ENCODE data around the gene ADAMTS4.

Gene ADAMTS4

DNA sequence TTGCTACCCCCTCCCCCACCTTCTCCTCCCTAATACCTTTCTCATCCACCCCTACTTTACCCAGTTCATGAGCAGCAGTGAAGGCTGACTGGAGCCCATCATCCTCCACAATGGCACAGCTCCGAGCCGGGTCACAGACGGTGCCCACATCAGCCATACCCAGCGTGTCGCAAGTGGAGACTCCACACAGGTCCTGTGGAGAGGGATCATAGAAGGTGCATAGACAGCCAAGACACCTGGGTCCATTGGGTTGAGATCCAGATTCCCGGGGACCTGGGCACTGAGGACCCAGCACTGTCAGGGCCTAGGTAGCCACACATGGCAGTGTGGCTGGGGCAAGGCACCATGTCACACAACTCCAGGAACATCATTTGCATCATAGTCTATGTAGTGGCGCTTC is 2.7 kb downstream of the ADAMTS4 start:
- DNase-seq, result no peak

GRCh38 chr1:161195171-161195570 is 3.7 kb downstream of the ADAMTS4 start:
- DNase-seq, result no peak

GRCh38 chr1:161193561-161194235 is 5.2 kb downstream of the ADAMTS4 start:
- DNase-seq, result no peak

- DNase-seq, result peak; percentile 73
Measured at GRCh38 chr1:161192476-161193465, 6.1 kb downstream of the ADAMTS4 start.

DNA sequence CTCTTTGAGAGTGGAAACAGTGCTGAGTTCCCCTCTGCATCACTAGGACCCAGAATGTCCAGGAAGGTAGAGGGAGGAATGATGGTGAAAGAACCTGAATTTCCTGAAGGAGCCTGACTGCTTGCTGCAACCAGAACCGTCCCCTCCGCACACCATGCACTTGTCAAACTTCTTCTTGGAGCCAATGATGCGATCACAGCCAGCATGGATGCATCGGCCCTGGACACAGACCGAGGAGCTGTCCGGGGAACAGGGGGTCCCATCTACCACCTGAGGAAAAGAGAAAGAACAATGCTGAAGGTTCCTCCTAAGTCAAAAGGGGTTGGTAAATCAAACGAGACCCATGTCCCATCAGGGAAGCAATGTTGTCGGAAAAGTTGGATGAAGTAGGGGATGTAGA is 6.9 kb downstream of the ADAMTS4 start:
- no peak for DNase-seq

GRCh38 chr1:161190962-161191521 is 7.8 kb downstream of the ADAMTS4 start:
- no peak for DNase-seq

DNA sequence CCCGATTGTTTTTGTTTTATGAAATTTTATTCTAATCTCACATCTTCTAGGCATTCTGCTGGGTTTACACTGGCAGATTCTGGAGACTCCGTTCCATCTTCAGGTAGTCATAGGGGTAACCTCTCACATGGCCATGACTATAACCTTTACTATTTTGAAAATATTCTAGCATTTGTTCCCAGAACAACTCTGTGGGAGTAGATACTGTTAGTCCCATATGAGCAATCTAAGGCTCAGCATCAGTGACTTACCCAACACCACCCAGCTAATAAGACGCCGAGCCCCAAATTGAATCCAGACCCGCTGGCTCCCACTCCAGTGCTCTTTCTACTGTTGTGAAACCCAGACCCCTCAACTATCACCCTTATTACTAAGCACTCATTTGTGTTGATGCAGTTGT is 9.8 kb downstream of the ADAMTS4 start:
- DNase-seq, result no peak

- no peak for DNase-seq
Measured at GRCh38 chr1:161188381-161188780, 10.5 kb downstream of the ADAMTS4 start.

DNA sequence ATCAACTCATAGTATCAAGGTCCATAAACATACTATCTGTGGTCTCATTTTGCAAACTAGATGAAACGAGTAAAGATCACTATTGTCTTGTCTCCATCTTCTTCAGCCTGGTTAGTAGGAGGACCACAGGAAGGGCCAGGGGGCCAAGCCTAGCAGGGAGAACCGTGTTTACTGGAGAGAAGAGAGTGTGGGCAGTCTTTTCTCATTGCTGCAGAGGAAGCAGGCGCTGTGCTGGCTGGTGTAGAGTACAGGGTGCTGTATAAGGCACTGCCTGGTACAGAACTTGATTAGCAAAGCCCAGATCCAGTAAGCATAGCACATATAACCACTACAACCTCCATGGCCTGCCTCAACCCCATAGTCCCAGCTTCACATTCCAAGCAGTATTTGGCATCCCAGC is 11.5 kb downstream of the ADAMTS4 start:
- DNase-seq, result no peak

GRCh38 chr1:161185732-161186311 is 13.0 kb downstream of the ADAMTS4 start:
- no peak for DNase-seq

GRCh38 chr1:161185282-161185682 is 13.6 kb downstream of the ADAMTS4 start:
- peak; percentile 66 for DNase-seq

DNA sequence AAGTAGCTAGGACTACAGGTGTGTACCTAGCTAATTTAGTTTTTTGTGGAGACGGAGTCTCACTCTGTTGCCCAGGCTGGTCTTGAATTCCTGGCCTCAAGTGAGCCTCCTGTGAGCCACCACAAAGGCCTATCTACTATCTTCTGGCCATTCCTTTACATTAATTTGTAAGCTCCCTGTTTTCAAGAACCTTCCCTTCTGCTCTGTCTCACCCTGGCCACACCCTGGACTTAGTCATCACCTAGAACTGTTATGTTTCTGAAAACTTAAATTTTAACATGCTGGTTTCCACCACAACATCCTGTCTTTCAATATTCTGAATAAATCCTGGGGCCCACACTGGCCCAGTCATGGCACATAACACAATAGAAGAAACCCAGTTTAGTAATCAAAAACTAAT is 16.6 kb downstream of the ADAMTS4 start:
- peak; percentile 79 for DNase-seq

DNA sequence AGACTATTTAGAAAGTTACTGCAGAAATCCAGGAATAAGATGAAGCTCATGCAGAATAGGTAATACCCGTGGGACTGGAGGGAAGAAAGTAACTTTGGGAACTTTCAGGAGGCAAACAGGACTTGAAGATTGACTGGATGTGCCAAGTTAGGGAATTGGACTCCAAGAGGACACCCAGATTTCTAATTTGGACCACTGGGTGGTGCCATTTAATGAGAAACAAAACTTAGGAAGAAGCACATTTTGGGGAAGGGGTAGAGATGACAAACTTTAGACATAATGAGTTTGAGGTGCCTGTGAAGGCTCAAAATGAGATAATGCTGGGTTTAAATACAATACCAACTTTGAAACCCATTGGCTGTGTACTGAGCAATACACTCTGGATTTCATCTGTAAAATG is 18.2 kb downstream of the ADAMTS4 start:
- DNase-seq, result peak; percentile 22

- DNase-seq, result no peak
Measured at GRCh38 chr1:161179698-161180097, 19.2 kb downstream of the ADAMTS4 start.

GRCh38 chr1:161177936-161178244 is 21.0 kb downstream of the ADAMTS4 start:
- DNase-seq, result no peak

DNA sequence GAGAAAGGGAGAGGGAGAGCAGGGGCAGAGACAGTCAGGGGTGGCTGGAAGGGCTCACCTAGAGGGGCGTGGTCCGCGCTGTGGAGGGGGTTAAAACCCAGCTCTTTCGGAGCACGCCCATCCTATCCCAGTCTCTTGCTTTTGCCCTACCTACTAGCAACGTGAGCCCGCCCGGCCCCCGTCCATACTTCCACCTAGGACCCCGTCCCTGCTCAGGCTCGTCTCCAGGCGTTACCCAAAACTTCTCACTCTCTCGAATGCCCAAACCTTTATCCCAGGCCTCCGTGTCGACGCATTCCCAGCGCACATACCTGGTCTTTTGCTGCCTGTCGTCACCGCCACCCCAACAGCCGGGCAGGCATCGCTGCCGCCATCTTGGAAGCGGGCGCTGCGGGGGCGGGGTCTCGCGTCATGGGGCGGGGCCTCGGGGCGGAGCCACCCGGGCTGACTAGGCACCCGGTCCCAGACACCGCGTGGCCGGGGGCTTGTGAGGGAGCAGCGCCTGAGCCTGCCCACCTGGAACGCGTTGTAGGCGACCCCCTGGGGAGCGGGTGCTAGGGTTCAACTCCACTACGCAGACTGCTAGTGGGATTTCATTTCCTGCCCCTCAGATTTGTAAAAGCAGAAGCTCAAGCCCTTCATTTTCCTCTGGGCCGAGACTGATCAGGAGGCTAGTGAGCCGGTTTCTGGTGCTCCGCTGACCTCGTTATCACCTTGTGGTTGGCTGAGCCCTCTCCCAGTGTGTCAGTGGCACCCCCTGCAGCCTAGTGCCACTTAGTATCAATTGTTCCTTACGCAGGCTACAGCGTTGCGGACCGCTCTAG is 21.5 kb downstream of the ADAMTS4 start, which contains the start of gene B4GALT3:
TSS of gene B4GALT3 (minus strand) at position 396 of the 824 bp plus-strand sequence. CDS start 1,447 bp downstream, outside the sequence.
- DNase-seq, result peak; percentile 73

DNA sequence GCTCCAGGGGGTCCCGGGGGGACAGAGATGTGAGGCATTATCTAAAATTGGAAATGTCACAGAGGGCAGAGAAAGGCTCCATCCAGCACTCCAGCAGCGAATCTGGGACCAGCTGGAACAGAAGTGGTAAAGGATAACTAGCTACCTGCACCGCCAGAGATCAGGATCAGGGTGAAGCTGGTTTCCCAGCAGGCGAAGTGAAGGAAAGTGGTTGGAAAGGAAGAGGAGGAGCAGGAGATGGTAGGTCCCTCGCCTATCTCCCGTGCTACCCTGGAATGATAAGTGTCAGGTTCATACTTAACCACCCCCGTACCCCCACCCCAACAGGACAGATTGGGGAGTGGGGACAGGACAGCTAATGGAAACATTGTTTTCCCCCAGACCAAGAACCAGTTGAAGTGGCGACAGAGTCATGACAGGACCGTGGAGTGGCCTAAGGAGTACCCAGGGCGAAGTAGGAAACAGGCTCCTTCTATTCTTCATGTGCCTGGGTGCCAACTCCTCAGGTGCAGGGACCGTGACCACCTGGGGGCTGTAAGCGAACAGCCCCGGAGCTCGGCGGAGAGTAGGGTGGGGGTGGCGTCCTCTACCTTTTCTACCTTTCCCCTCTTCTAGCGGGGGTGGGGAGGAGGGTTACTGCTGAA is 22.3 kb downstream of the ADAMTS4 start:
- DNase-seq, result no peak

DNA sequence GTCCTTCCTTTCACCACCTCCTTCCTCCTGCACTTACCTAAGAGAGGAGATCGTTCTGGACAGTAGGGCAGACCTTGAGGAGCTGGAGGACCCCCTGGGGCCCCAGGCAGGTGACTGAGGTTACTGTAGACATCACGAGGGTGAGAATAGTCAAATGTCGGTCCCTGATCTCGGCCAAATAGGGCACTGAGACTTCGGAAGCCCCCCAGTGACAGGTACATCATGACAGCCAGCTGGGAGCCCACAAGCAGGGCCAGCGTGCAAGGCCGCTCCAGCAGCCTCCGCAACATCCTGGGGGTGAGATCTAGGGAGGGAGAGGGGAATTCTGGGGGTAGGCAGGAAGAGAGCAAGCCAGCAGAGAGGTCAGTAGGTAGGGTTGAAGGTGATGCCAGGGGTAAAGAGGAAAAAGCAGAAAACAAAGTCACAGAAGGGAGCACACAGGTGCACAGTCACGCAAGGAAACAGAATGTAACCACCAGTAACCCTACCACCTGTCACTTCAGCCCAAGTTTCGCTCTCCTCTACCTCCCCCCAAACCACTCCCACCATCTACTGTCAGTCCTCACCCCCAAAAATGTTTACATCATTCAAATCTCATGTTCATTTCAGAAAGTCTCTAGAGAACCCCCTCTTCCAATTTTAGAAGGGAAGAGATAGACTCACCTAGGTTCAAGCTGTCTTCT is 22.9 kb downstream of the ADAMTS4 start:
- DNase-seq, result no peak

DNA sequence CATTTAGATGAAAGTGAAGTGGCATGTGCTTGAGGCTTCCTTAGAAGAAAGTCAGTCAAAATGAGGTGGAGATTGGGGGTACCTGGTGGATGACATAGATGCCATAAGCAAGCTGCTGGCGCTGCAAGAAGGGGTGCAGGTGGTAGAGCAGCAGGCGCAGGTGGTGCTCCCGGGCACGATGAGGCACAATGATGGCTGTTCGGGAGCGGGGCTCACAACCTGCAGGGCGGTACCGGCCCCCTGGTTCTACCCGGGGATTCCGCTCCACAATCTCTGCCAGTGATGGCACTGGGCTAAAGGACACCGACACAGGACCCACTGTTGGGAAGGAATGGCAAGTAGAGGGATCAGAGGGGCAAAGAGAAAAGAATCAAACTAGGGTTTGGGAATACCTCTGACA is 23.9 kb downstream of the ADAMTS4 start:
- no peak for DNase-seq

DNA sequence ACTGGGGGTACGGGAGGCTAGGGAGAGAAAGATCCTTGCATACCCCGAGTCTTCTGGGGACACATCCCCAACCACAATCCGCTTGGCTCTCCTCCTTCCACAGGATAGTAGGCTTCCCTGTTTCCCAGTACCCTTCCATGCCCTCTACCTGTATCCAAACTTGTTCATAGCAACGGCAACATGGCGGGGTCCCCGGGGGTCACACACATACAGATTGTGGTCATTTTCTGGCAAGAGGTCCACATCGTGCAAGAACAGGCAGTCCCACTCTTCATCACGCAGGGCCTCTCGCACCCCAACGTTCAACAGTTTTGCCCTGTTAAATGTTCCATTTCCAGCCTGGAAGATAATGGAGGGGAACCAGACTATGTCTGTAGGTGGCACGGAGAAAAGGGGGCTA is 25.1 kb downstream of the ADAMTS4 start:
- no peak for DNase-seq

DNA sequence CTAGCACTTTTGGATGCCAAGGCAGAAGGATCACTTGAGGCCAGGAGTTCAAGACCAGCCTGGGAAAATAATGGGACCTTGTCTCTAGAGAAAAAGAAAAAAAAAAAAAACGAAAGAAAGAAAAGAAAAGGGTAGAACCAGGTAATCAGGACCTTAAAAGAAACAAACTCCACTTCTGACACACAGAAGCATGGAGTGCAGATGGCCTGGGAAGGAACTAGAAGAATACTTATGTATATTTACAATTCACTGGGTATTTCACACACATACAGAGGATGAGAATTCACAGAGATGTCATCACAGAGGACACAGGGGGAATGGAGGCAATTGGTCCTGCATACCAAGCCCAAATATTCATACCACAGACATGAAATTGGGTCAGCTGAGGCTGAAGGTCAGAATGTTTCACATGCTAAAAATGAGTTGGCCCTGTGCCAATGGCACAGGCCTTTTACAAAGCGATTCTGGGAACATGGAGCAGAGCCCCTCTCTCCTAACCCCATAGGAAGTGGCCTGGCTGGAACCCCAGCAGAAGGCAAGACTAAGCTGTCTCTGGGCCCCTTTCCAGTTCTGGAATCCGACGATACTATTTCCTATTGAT is 26.0 kb downstream of the ADAMTS4 start:
- peak; percentile 82 for DNase-seq

Measured in fibroblast of skin of back (primary cell).